ENCODE data around the gene ADAM33.

ADAM33 gene

GRCh38 chr20:3673221-3674070 lies 8.4 kb downstream of the ADAM33 start:
- H3K4me3 ChIP-seq (ENCODE audit: low read depth in 1 of 2, low read length in 1 of 2), result no peak overlapping the region
- H3K27me3 ChIP-seq, result peaks cover 96% of the 10 kb centered on the region
- H3K4me1 ChIP-seq (ENCODE audit: control insufficient read depth in 1 of 2, insufficient read depth in 1 of 2, low read depth in 1 of 2, low read length in 1 of 2), result peaks cover 5 to 11% of the 10 kb centered on the region in 2 experiments
- TF ChIP-seq, protein P1, sequence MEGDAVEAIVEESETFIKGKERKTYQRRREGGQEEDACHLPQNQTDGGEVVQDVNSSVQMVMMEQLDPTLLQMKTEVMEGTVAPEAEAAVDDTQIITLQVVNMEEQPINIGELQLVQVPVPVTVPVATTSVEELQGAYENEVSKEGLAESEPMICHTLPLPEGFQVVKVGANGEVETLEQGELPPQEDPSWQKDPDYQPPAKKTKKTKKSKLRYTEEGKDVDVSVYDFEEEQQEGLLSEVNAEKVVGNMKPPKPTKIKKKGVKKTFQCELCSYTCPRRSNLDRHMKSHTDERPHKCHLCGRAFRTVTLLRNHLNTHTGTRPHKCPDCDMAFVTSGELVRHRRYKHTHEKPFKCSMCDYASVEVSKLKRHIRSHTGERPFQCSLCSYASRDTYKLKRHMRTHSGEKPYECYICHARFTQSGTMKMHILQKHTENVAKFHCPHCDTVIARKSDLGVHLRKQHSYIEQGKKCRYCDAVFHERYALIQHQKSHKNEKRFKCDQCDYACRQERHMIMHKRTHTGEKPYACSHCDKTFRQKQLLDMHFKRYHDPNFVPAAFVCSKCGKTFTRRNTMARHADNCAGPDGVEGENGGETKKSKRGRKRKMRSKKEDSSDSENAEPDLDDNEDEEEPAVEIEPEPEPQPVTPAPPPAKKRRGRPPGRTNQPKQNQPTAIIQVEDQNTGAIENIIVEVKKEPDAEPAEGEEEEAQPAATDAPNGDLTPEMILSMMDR (IDR thresholded peaks at IDR 0.05), result no peak
- H3K36me3 ChIP-seq, result no peaks in the 10 kb centered on the region
- no peaks in the 10 kb centered on the region for H3K9me3 ChIP-seq
- no peak overlapping the region for H3K27ac ChIP-seq

- H3K27ac ChIP-seq, result no peak overlapping the region
- peaks cover 5 to 11% of the 10 kb centered on the region in 2 experiments for H3K4me1 ChIP-seq (ENCODE audit: control insufficient read depth in 1 of 2, insufficient read depth in 1 of 2, low read depth in 1 of 2, low read length in 1 of 2)
- TF ChIP-seq, protein P1 (IDR thresholded peaks at IDR 0.05), result no peak
- peaks cover 89% of the 10 kb centered on the region for H3K27me3 ChIP-seq
- no peaks in the 10 kb centered on the region for H3K36me3 ChIP-seq
- peak overlapping the region in 1 of 2 experiments; percentile 14 for H3K4me3 ChIP-seq (ENCODE audit: low read depth in 1 of 2, low read length in 1 of 2)
- H3K9me3 ChIP-seq, result no peaks in the 10 kb centered on the region
These were observed 9.2 kb downstream of the ADAM33 start for GRCh38 chr20:3672547-3673171.

DNA sequence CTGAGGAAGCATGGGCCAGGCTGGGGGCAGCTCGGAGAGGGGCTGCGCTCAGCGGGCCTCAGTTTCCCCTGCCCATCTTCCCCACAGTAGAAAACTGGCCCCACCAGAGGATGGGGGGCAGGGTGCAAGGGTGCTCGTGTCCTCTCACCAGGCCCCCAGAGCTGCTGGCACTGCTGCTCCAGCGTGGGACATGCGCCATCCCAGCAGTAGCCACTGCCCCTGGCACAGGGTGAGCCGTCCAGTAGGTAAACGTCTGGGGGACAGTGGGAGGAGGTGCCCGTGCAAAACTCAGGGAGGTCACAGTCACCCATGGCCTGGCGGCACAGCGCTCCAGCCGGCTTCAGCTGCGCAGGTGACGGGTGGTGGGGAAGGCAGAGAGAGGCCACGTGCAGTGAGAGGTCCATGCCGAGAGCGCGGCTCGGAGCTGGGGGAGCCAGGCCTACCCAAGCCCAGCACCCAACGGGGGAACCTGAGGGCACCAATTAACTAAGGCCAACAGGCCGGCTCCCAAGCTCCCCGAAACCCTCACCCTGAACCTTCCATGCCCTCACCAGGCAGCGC lies 9.7 kb downstream of the ADAM33 start:
- TF ChIP-seq, protein P1 (IDR thresholded peaks at IDR 0.05), result no peak
- Histone ChIP-seq H3K4me1 (ENCODE audit: control insufficient read depth in 1 of 2, insufficient read depth in 1 of 2, low read depth in 1 of 2, low read length in 1 of 2) (peaks cover 5 to 11% of the 10 kb centered on the region in 2 experiments), H3K9me3 (no peaks in the 10 kb centered on the region), H3K27ac (no peak overlapping the region), H3K36me3 (no peaks in the 10 kb centered on the region), H3K27me3 (peaks cover 83% of the 10 kb centered on the region), H3K4me3 (ENCODE audit: low read depth in 1 of 2, low read length in 1 of 2) (peak overlapping the region in 1 of 2 experiments; percentile 14)

GRCh38 chr20:3670945-3671344 lies 10.9 kb downstream of the ADAM33 start:
- Histone ChIP-seq H3K36me3 (no peaks in the 10 kb centered on the region), H3K27ac (no peak overlapping the region), H3K27me3 (peaks cover 72% of the 10 kb centered on the region), H3K4me3 (ENCODE audit: low read depth in 1 of 2, low read length in 1 of 2) (no peak overlapping the region), H3K4me1 (ENCODE audit: control insufficient read depth in 1 of 2, insufficient read depth in 1 of 2, low read depth in 1 of 2, low read length in 1 of 2) (peaks cover 5 to 8% of the 10 kb centered on the region in 2 experiments), H3K9me3 (no peaks in the 10 kb centered on the region)
- TF ChIP-seq, protein P1 (IDR thresholded peaks at IDR 0.05), result no peak

DNA sequence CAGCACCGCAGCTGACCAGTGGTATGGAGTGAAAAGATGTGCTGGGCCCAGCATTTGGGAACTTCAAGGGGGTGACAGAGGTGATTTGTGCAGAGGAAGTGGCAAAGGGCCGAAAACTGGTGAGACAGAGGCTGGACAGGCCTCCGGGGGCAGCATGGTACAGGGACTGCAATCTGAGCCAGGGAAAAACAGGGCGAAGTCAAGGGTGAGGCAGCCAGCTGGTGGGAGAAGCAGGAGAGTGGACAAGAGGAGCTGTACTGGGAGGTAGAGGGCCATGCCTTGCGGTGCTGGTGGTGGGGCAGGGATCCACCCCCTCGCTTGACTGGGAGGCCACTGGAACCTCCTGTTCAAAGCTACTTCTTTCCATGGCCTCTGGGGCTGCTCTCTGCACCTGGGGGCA lies 11.3 kb downstream of the ADAM33 start:
- peaks cover 5 to 8% of the 10 kb centered on the region in 2 experiments for H3K4me1 ChIP-seq (ENCODE audit: control insufficient read depth in 1 of 2, insufficient read depth in 1 of 2, low read depth in 1 of 2, low read length in 1 of 2)
- H3K36me3 ChIP-seq, result no peaks in the 10 kb centered on the region
- H3K4me3 ChIP-seq (ENCODE audit: low read depth in 1 of 2, low read length in 1 of 2), result no peak overlapping the region
- peaks cover 68% of the 10 kb centered on the region for H3K27me3 ChIP-seq
- H3K9me3 ChIP-seq, result no peaks in the 10 kb centered on the region
- no peak overlapping the region for H3K27ac ChIP-seq
- TF ChIP-seq, protein P1 (IDR thresholded peaks at IDR 0.05), result no peak
